HCEC 1CT (cell line): Measurements from ENCODE around the gene RBP5.
A peak's percentile ranks its signal among the peaks of the same experiment; 100 is the strongest.

Experiments used
- DNase-seq: peaks from one replicate; pipeline ENCODE4 v3.0.0-alpha.2; 2017

The RBP5 gene

GRCh38 chr12:7099290-7099996 lies 29.2 kb downstream of the RBP5 start:
- DNase-seq, result no peak

- no peak for DNase-seq
Observed at GRCh38 chr12:7096979-7097378, 31.7 kb downstream of the RBP5 start.

DNA sequence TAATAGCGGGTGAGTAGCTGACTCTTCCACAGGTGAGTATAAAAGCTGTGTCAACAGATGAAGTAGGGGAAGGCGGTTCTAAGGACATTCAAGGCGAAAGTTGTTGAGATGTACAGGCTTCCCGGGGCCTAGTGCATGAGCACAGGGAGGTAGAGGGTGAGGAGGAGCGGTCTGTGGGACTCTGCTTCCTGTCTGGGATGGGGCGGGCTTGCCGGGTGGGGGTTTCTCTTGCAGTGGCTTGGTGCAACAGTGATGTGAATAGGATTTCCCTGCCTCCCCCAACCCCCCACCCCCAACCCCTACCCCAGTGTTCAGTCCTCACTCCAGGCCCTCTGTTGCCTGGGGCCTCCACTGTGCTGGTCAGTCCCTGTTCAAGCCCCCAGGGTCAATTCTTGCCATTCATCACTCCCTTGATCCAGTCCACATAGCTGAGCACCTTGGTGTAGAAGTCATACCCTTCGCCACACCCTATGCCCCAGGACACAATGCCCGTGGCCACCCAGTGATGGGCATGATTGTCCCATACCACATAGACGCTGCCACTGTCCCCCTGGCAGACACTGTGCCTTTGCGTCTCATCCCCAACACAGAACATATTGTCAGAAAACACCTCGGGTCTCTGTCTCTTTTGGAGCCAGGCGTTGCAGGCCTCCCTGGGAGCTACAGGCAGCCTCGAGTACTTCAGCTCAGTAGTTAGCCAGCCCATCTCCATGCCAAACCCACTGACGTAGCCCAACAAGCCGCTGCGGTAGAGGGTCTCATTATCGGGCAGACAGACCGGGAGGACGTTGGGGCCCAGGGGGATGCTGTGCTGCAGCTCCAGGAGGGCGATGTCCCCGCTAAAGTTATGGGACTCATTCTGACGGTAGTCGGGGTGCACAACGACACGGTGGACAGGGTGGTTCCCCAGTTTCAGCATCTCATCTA lies 32.4 kb downstream of the RBP5 start:
- no peak for DNase-seq

DNA sequence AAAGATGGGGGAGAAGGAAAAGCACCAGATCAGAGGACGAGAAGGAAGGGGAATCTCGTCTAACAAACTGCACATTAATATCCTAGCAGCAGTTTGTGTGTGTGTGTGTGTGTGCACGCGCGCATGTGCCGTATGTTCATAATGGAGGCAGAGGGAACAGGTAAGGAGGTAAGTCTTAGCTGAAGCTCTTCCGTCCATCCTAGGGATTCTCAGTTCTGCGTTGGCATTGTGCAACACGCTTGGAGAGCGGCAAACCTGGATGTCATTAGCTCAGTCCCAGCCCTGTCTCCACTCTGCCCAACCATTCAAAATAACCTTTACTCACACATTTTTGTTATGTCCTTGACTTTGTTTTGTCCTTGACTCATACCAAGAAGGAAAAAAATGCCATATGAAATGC lies 34.8 kb downstream of the RBP5 start:
- no peak for DNase-seq

GRCh38 chr12:7093486-7093885 lies 35.2 kb downstream of the RBP5 start:
- DNase-seq, result no peak

DNA sequence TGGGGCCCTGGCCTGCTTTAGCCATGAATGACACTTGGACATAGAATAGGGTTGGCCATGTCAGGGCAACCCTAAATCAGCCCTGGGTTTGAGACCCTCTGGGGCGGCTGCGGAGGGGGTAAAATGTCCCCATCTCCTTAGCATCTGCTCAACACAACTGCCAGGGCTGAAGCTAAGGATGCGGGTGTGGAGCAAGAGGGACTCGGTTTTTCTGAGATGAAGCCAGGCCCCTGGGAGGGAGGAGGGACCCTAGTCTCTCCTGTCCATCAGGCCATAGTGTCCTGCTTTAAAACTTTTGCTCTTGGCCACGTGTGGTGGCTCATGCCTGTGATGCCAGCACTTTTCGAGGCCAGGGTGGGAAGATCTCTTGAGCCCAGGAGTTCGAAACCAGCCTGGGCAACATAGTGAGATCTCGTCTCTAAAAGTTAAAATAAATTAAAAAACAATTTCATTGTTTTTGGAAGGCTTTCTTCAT lies 35.7 kb downstream of the RBP5 start:
- DNase-seq, result no peak

- peak; percentile 73 for DNase-seq
Observed at GRCh38 chr12:7092229-7092985, 36.3 kb downstream of the RBP5 start, which contains the start of gene C1R. Gene C1R, minus strand, starts transcription at chr12:7092445. Its CDS starts 57 bp downstream, at chr12:7092388.

- no peak for DNase-seq
Observed at GRCh38 chr12:7091660-7092228, 36.9 kb downstream of the RBP5 start.

DNA sequence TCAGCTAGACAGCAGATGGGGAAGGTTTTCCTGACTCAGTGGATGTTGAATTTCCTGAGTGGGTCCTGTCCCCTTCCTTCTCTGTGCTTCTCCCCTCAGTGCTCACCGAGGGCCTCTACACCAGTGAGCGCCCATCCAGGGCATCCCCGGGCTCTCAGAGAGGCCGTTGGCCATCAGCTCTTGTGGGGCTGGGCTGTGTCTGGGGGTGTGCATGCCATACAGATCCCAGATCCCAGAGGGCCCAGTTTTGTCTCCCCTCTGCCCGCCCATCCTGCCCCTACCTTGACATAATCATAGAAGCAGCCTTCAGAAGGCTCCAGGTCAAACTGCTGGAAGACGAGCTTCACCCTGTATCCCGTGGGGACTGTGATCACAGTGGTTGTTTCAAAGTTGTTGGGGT lies 37.5 kb downstream of the RBP5 start:
- no peak for DNase-seq

DNA sequence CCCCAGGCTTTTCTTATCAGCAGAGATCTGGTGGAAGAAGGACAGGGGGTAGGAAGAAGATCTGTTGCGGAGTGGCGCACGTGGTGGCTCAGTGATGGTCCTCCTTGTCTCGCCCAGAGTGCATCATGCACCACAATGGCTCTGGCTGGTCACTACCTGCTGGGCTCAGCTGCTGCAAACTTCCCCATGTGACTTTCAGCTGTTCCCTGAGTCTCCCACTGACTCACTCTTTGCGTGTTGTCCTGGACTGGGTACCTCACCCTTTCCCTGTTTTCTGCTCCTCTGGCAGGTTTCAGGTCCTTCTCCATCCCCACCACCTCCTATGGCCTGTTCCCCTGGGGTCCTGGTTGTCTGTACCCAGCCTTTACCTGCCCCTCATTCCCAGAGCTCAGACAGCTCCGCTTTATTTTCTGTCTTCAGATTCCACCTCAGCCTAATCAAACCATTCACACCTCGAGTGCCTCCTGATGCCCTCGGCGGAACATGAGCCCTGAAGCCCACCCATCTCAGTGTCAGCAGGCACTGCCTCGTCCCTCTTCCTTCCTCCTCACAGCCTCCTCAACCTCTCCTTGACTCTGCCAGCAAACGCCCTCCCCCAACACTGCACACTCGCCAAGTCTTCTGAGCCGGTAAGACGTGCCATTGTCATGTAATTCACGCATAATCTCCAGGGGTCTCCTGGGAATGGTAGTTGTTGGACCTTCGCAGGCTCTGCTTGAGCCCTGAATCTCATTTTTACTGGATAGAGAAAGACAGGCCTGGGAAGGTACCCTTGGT lies 38.3 kb downstream of the RBP5 start:
- DNase-seq, result no peak

DNA sequence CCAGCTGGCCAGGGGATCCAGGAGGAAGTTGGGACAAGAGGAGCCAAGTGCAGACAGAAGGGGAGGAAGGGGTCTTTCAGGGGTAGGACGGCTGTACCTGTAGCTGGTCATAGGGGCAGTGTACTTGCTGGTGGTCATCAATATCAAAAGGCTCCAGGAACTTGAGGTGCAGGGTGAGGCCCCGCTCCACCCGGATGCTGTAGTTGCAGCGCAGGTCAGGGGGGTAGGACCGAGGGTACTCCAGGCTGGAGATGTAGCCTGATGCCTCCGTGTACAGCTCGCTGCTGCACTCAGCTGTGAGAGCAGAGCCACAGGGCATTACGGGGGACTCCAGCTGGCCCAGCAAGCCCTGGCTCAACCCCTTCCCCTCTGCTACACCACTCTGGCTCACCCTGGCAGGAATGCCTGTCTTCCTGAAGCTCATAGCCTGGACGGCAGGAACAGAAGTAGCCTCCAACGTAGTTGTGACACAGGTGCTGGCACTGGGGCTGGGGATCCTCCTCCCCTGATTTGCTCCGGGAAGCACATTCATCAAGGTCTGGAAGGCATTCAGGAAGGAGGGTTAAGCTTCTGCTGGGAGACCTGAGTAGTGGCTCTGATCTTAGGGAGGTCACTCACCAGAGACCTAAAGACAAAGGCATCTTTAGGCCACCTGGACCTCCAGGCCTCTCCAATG lies 39.4 kb downstream of the RBP5 start:
- DNase-seq, result no peak

GRCh38 chr12:7083125-7083524 lies 45.6 kb downstream of the RBP5 start:
- DNase-seq, result no peak

- no peak for DNase-seq
Observed at GRCh38 chr12:7081037-7081436, 47.7 kb downstream of the RBP5 start.

GRCh38 chr12:7079826-7080125 lies 48.9 kb downstream of the RBP5 start:
- peak; percentile 69 for DNase-seq

- DNase-seq, result no peak
Observed at GRCh38 chr12:7078163-7078562, 50.5 kb downstream of the RBP5 start.

DNA sequence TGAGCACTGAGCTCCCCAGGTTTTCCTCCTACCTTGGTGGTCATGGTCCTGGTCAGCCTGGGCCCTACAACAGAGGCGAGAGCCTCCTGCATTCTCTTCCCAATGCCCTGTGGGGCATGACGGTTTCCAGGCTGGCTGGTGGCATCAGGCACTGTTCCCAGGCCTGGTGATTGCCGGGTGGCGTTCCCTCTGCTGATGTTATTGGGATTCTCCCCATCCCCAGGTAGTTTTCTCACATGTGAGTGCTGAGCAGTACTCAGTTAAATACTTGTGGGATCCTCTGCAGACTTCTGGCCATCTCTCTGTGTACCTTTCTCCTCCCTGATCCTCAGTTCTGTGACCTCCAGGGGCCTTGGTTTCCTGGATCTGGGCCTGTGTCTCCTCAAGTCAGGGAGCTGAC lies 52.2 kb downstream of the RBP5 start:
- DNase-seq, result no peak

DNA sequence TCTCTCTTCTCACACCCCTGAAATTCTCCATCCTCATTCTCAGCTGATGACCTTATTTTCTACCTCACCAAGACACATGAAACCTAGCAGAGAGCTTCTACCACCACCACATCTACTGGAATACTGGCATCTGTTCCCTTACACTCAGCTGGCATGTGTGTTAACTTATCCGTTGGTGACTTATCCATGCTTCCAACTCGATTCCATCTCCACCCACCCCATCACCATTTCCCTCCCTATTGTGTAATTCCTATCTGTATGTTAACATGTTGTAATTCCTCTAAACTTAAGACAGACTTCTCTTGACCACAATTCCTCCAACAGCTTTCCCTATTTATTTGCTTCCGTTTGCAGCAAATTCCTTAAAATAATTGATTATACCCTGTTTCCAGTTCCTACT lies 52.8 kb downstream of the RBP5 start:
- peak; percentile 75 for DNase-seq

DNA sequence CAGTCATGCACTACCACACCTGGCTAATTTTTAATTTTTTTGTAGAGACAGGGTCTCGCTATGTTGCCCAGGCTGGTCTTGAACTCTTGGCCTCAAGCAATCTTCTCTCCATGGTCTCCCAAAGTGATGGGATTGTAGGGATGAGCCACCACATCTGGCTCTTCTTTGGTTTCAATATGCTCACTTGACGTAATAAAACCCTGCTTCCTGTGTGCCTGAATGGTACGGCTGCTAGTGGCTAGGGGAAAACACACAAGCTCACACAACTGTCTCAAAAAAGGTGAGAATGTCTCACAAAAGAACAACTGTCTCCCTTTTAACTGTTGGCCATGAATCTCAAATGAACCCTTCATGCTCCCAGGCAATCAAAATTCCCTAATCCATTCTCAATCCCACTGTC lies 53.2 kb downstream of the RBP5 start:
- DNase-seq, result peak; percentile 17

DNA sequence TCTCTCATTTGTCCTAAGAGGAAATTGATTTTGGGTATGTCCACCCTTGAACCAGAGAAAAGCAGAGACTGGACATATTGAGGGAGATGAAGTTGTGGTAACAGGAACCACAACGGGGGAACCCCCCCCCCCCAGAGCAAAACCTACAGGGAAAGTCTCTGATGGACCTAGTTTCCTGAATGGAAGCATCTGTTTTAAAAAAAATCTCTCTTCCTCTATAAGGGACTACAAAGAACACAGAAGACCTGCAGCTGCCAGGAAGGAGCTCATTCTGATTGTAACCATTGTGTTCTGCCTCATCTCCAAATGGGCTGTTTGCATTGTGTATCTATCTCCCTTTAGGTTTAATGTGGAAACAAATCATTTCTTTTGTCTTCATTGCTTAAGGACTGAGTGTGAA lies 54.7 kb downstream of the RBP5 start:
- no peak for DNase-seq
